HepG2 (cell line): ENCODE data around the gene ANAPC2. TPM values are rescaled to one million over a fixed set of nuclear protein-coding genes. Genes with fewer than 3 reads are reported as not detected.

ENCODE experiments used
- CREB1 ChIP-seq, 2 experiments: fragments of 450-650 bp in 1 of 2; IDR thresholded peaks; 2 replicates each; pipeline ENCODE4 v1.6.1; 2016 to 2017; ENCODE audit warnings: control low read depth in 1 of 2, mild to moderate bottlenecking in 1 of 2, missing compliant biosample characterization in 1 of 2, missing genetic modification characterization in 1 of 2
- KDM3A ChIP-seq: IDR thresholded peaks from 2 replicates; pipeline ENCODE4 v1.6.1; 2018; ENCODE audit warnings: low read depth, missing compliant biosample characterization
- KDM4B ChIP-seq: sonication (generic); formaldehyde crosslinking; IDR thresholded peaks from 2 replicates; pipeline ENCODE4 v1.4.0; 2020; ENCODE audit warnings: missing genetic modification reagents
- MNT ChIP-seq: fragments of 450-650 bp; IDR thresholded peaks from 2 replicates; pipeline ENCODE4 v1.6.1; 2016
- NONO ChIP-seq, 2 experiments: fragments of 450-650 bp in 1 of 2; sonication (generic) in 1 of 2; formaldehyde crosslinking in 1 of 2; IDR thresholded peaks in 1 of 2; conservative IDR thresholded peaks in 1 of 2; 2 replicates each; pipeline versions ENCODE4 v1.6.1 to v1.8.0; 2017 to 2022; ENCODE audit warnings: mild to moderate bottlenecking in 1 of 2, missing genetic modification reagents in 1 of 2, moderate library complexity in 1 of 2
- PBX2 ChIP-seq: IDR thresholded peaks from 2 replicates; pipeline ENCODE4 v1.6.1; 2016; ENCODE audit warnings: control low read depth
- PCBP2 ChIP-seq: fragments of 200-400 bp; formaldehyde crosslinking; optimal IDR thresholded peaks from 2 replicates; pipeline ENCODE3; 2018; ENCODE audit warnings: low read length, low read depth; ENCODE audit not compliant: poor library complexity, severe bottlenecking
- RNF2 ChIP-seq: fragments of 450-650 bp; conservative IDR thresholded peaks from 2 replicates; pipeline ENCODE4 v1.6.1; 2016; ENCODE audit warnings: low read depth
- RORA ChIP-seq: sonication (generic); formaldehyde crosslinking; IDR thresholded peaks from 2 replicates; pipeline ENCODE4 v1.5.0; 2020; ENCODE audit warnings: mild to moderate bottlenecking, missing genetic modification reagents, moderate library complexity
- SMYD3 ChIP-seq: sonication (generic); formaldehyde crosslinking; IDR thresholded peaks from 2 replicates; pipeline ENCODE4 v1.8.1; 2023; ENCODE audit warnings: mild to moderate bottlenecking, missing genetic modification reagents
- UBTF ChIP-seq: sonication (generic); formaldehyde crosslinking; IDR thresholded peaks from 2 replicates; pipeline ENCODE4 v1.4.0; 2020; ENCODE audit warnings: mild to moderate bottlenecking, missing genetic modification reagents
- ZNF431 ChIP-seq: sonication (generic); formaldehyde crosslinking; IDR thresholded peaks from 2 replicates; pipeline ENCODE4 v1.9.0; 2022; ENCODE audit warnings: missing genetic modification reagents, low read depth, mild to moderate bottlenecking, borderline replicate concordance
- ZNF460 ChIP-seq: sonication (generic); formaldehyde crosslinking; IDR thresholded peaks from 2 replicates; pipeline ENCODE4 v1.5.1; 2020; ENCODE audit warnings: missing genetic modification reagents, mild to moderate bottlenecking, borderline replicate concordance
- ZNF510 ChIP-seq: sonication (generic); formaldehyde crosslinking; IDR thresholded peaks from 2 replicates; pipeline ENCODE4 v1.4.0; 2020; ENCODE audit warnings: low read depth, mild to moderate bottlenecking, missing genetic modification reagents
- ZNF773 ChIP-seq: sonication (generic); formaldehyde crosslinking; IDR thresholded peaks from 2 replicates; pipeline ENCODE4 v1.4.0; 2020; ENCODE audit warnings: missing genetic modification reagents, borderline replicate concordance
- ZSCAN12 ChIP-seq: sonication (generic); formaldehyde crosslinking; IDR thresholded peaks from 2 replicates; pipeline ENCODE4 v1.9.0; 2021; ENCODE audit warnings: mild to moderate bottlenecking, missing genetic modification reagents
- polyA plus RNA-seq, 8 experiments: library from polyadenylated mRNA; depleted of rRNA in 3 of 8; stranded (reverse) in 7 of 8; unstranded in 1 of 8; fragments of >200 nt; fragmentation: Illumina TruSeq in 4 of 8; extraction: Trizol in 4 of 8; gene quantifications; 2 replicates each; pipeline versions ENCODE4 v1.2.1 to v1.2.3, GENCODE V29; 2011 to 2016; ENCODE audit warnings: low read depth in 4 of 8, missing spikeins in 1 of 8, mixed read lengths in 1 of 8; ENCODE audit not compliant: insufficient read depth in 1 of 8
- total RNA-seq, 5 experiments: library from RNA; depleted of rRNA; stranded (reverse); fragments of >200 nt; fragmentation: Illumina TruSeq; extraction: Trizol; gene quantifications; 2 replicates each; pipeline ENCODE4 v1.2.3, GENCODE V29; 2016; ENCODE audit warnings: low read depth in 1 of 5
- TF ChIP-seq, protein P1 (sequence below): sonication (generic); formaldehyde crosslinking; IDR thresholded peaks from 2 replicates; pipeline ENCODE4 v1.5.1; 2020; ENCODE audit warnings: missing genetic modification reagents, mild to moderate bottlenecking, borderline replicate concordance
- TF ChIP-seq, protein P2 (sequence below): sonication (generic); formaldehyde crosslinking; IDR thresholded peaks from 2 replicates; pipeline ENCODE4 v1.5.1; 2020; ENCODE audit warnings: mild to moderate bottlenecking, missing genetic modification reagents, moderate library complexity
- TF ChIP-seq, protein P3 (sequence below): sonication (generic); formaldehyde crosslinking; conservative IDR thresholded peaks from 2 replicates; pipeline ENCODE4 v1.4.0; 2020; ENCODE audit warnings: missing genetic modification reagents

ANAPC2 gene
- total and polyA plus RNA-seq, 2 of the 13 experiments (the other 11 are each of a cell fraction or from before 2014, with no cell fraction given), result 12.3 to 15.4 TPM

DNA sequence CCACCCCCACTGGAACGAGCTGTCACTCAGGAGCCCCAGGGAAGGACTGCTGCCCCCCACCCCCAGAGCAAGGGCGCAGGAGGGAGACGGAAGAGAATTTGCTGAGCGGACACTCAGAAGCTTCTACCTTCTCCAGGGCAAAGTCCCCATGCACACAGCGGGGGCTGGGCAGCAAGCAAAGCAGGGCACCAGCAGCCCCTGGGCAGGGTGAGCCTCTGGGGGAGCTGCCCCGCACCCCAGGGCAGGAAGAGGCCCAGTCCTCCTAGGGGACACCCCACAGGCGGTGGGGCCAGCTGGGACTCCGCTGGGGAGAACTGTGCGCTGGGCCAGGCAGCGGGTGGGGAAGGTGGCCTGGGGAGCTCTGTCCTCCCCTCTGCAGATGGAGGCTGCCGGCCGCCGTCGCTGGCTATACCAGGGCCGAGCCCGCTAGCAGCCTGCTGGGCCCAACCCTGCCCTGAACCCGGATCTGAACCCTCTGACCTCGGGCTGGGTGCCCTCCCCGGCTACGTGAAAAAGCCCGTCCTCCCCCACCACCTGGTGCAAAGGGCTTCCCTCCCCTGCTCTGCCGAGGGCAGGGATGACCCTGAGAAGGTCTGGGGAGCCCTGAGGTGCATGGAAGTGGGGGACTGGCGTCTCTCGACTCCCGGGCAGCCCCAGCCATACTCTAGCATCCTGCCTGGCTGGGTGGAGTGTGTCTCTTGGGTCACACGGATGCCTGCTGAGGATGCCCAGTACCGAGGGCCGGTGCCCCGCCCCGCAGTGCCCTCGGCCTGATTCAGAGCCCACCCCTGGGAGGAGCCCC is 41.7 kb upstream of the ANAPC2 start (continued):
- TF ChIP-seq PBX2 (CRISPR knock-in tag) (peak; percentile 58; the same call in 1 of the 2 replicates), PCBP2 (no peak), ZSCAN12 (CRISPR knock-in tag) (no peak), MNT (no peak), NONO (IDR thresholded peaks at IDR 0.05) (no peak), NONO (CRISPR knock-in tag; conservative IDR thresholded peaks at IDR 0.05) (peak; percentile 89), ZNF510 (CRISPR knock-in tag) (no peak), KDM3A (no peak), ZNF431 (CRISPR knock-in tag) (no peak), RNF2 (no peak), ZNF773 (no peak), KDM4B (CRISPR knock-in tag) (no peak), RORA (CRISPR knock-in tag) (no peak), SMYD3 (CRISPR knock-in tag) (no peak), CREB1 (IDR thresholded peaks at IDR 0.05) (no peak), CREB1 (CRISPR knock-in tag; IDR thresholded peaks at IDR 0.05) (no peak), ZNF460 (CRISPR knock-in tag) (peak; percentile 66; the same call in 1 of the 2 replicates), UBTF (CRISPR knock-in tag) (peak; percentile 82)
- TF ChIP-seq, protein P1, sequence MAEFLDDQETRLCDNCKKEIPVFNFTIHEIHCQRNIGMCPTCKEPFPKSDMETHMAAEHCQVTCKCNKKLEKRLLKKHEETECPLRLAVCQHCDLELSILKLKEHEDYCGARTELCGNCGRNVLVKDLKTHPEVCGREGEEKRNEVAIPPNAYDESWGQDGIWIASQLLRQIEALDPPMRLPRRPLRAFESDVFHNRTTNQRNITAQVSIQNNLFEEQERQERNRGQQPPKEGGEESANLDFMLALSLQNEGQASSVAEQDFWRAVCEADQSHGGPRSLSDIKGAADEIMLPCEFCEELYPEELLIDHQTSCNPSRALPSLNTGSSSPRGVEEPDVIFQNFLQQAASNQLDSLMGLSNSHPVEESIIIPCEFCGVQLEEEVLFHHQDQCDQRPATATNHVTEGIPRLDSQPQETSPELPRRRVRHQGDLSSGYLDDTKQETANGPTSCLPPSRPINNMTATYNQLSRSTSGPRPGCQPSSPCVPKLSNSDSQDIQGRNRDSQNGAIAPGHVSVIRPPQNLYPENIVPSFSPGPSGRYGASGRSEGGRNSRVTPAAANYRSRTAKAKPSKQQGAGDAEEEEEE (CRISPR knock-in tag), result no peak
- TF ChIP-seq, protein P2, sequence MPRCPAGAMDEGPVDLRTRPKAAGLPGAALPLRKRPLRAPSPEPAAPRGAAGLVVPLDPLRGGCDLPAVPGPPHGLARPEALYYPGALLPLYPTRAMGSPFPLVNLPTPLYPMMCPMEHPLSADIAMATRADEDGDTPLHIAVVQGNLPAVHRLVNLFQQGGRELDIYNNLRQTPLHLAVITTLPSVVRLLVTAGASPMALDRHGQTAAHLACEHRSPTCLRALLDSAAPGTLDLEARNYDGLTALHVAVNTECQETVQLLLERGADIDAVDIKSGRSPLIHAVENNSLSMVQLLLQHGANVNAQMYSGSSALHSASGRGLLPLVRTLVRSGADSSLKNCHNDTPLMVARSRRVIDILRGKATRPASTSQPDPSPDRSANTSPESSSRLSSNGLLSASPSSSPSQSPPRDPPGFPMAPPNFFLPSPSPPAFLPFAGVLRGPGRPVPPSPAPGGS (CRISPR knock-in tag), result peak; percentile 58; the same call in 1 of the 2 replicates
- TF ChIP-seq, protein P3, sequence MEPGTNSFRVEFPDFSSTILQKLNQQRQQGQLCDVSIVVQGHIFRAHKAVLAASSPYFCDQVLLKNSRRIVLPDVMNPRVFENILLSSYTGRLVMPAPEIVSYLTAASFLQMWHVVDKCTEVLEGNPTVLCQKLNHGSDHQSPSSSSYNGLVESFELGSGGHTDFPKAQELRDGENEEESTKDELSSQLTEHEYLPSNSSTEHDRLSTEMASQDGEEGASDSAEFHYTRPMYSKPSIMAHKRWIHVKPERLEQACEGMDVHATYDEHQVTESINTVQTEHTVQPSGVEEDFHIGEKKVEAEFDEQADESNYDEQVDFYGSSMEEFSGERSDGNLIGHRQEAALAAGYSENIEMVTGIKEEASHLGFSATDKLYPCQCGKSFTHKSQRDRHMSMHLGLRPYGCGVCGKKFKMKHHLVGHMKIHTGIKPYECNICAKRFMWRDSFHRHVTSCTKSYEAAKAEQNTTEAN (CRISPR knock-in tag), result no peak
